Erythroblast (primary cell): ENCODE results near the gene FTO.

Experiments
- GATA1 ChIP-seq: IDR thresholded peaks from 2 replicates; pipeline ENCODE4 v1.6.1; 2011; ENCODE audit warnings: low read depth, mild to moderate bottlenecking, control low read depth, low read length, moderate library complexity
- POLR2A ChIP-seq: IDR thresholded peaks from 2 replicates; pipeline ENCODE4 v1.6.1; 2011; ENCODE audit warnings: mild to moderate bottlenecking, low read length

DNA sequence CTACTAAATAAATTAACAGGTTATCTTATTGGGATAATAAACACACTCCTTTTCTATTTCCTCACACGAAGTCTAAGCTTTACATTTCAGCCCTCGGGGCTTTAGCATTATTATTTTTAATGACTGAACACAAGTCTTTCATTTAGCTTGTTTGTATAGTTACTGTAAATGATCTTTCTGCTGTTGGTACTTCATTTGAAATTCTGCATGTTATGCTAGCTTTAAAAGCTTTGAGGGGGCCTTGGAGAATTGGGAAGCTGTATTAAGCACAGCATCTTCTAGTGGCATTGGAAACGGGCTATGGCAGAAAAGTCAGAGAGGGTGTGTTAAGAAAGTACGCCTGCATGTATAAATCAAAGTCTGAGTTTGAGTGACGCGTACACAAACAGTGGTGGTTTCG is 243.7 kb downstream of the FTO start:
- TF ChIP-seq POLR2A: no peak
- TF ChIP-seq GATA1: no peak
